OCI-LY7 (cell line): ENCODE measurements around the gene PCYT1A. TPM values are rescaled to one million over a fixed set of nuclear protein-coding genes. Genes with fewer than 3 reads are reported as not detected.

Experiments used
- BruUV-seq: library from RNA; stranded (reverse); fragments of 400-500 nt; replicated peaks from 2 replicates; lab custom pipeline; 2021; lab: Mats Ljungman, UMichigan
- CTCF ChIA-PET: fragments of 300-600 bp; sonication (Branson Sonifier 250); formaldehyde crosslinking; loops from one replicate; lab custom pipeline; 2022; ENCODE audit warnings: antibody characterized with exemption; ENCODE audit not compliant: unreplicated experiment; lab: Charles Lee
- POLR2A ChIA-PET: fragments of 300-600 bp; sonication (Branson Sonifier 250); formaldehyde crosslinking; loops from one replicate; lab custom pipeline; 2022; ENCODE audit warnings: antibody characterized with exemption; lab: Charles Lee
- DNase-seq: peaks from one replicate; pipeline ENCODE4 v3.0.0-alpha.2; 2015; ENCODE audit warnings: low spot score
- H2AFZ ChIP-seq: fragments of 200-600 bp; sonication (generic), shearing (Covaris generic); 2 replicates; pipeline ENCODE4 v1.6.1; 2014; ENCODE audit warnings: mild to moderate bottlenecking, antibody characterized with exemption, low read length, moderate library complexity
- H3K27ac ChIP-seq: fragments of 200-600 bp; sonication (generic); 2 replicates; pipeline ENCODE4 v1.5.1; 2014; ENCODE audit warnings: mixed run types, low read depth, mild to moderate bottlenecking, moderate library complexity, low read length, inconsistent platforms; ENCODE audit not compliant: poor library complexity, severe bottlenecking
- H3K36me3 ChIP-seq: fragments of 200-600 bp; sonication (generic); 2 replicates; pipeline ENCODE4 v1.6.1; 2014; ENCODE audit warnings: mild to moderate bottlenecking, antibody characterized with exemption, low read length, moderate library complexity, mixed read lengths; ENCODE audit not compliant: insufficient read depth
- H3K4me1 ChIP-seq: fragments of 200-600 bp; sonication (generic); 2 replicates; pipeline ENCODE4 v1.5.1; 2014; ENCODE audit warnings: mild to moderate bottlenecking, low read length; ENCODE audit not compliant: insufficient read depth, poor library complexity, severe bottlenecking
- H3K4me2 ChIP-seq: fragments of 200-600 bp; sonication (generic); 2 replicates; pipeline ENCODE4 v1.6.1; 2014; ENCODE audit warnings: mild to moderate bottlenecking, low read length
- H3K4me3 ChIP-seq: fragments of 200-600 bp; sonication (generic); 2 replicates; pipeline ENCODE4 v1.5.1; 2014; ENCODE audit warnings: mild to moderate bottlenecking, low read depth, low read length; ENCODE audit not compliant: poor library complexity, severe bottlenecking
- H3K79me2 ChIP-seq: fragments of 200-600 bp; sonication (generic); 2 replicates; pipeline ENCODE4 v1.6.1; 2016; ENCODE audit warnings: low read depth, mild to moderate bottlenecking, low read length, moderate library complexity, mixed read lengths; ENCODE audit not compliant: insufficient read depth
- H3K9me2 ChIP-seq: fragments of 200-600 bp; sonication (generic); 2 replicates; pipeline ENCODE4 v1.6.1; 2016; ENCODE audit warnings: mild to moderate bottlenecking, low read length, mixed read lengths; ENCODE audit not compliant: insufficient read depth
- H3K9me3 ChIP-seq: fragments of 200-600 bp; sonication (generic); 2 replicates; pipeline ENCODE4 v1.6.1; 2014; ENCODE audit warnings: mild to moderate bottlenecking, mixed run types, low read length, mixed read lengths
- H4K20me1 ChIP-seq: fragments of 200-600 bp; sonication (generic); 2 replicates; pipeline ENCODE4 v1.6.1; 2014; ENCODE audit warnings: mild to moderate bottlenecking, antibody characterized with exemption, low read length, moderate library complexity, mixed read lengths; ENCODE audit not compliant: insufficient read depth
- EZH2phosphoT487 ChIP-seq: fragments of 200-600 bp; sonication (generic); IDR thresholded peaks from 2 replicates; pipeline ENCODE4 v1.6.1; 2018; ENCODE audit warnings: low read depth, borderline replicate concordance, mild to moderate bottlenecking, mixed run types, antibody characterized with exemption, low read length, moderate library complexity, mixed read lengths
- intact Hi-C: fragments of 100-400 bp; cut with micrococcal nuclease; formaldehyde crosslinking; loops from one replicate; pipeline ENCODE4 v1.10.0; 2022; ENCODE audit not compliant: unreplicated experiment
- small RNA-seq: library from RNA; depleted of rRNA; stranded (forward); fragments of <200 nt; gene quantifications from one replicate; pipeline ENCODE3, GENCODE V24; 2014
- total RNA-seq, 2 experiments: library from RNA; depleted of rRNA in 1 of 2; stranded (reverse); fragments of >200 nt in 1 of 2; shearing (Covaris generic) in 1 of 2; gene quantifications; 2 replicates each; pipeline ENCODE4 v1.2.3, GENCODE V29; 2014 to 2022
- TF ChIP-seq, protein P1 (sequence below): fragments of 200-600 bp; sonication (generic); conservative IDR thresholded peaks from 2 replicates; pipeline ENCODE4 v1.5.1; 2014; ENCODE audit warnings: mild to moderate bottlenecking, antibody characterized with exemption, low read length, moderate library complexity, mixed read lengths

PCYT1A gene
- total RNA-seq, 2 experiments from 2014 or later = 21.6 to 27.1 TPM

DNA sequence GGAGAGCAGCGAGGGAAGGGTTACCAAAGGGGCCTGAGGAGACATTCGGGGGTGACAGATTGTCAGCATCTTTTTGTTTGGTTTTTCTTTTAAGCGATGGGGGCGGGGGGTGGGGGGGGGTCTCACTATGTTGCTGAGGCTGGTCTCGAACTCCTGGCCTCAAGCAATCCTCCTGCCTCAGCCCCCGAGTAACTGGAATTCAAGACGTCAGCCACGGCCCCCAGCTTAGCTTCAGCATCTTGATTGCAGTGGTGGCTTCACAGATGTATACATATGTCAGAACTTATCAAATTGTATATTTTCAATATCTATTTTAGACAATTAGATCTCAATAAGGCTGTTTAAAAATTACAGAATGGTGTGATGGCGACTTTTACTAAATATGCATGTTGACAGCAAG lies 107.2 kb downstream of the PCYT1A start:
- Histone ChIP-seq H3K4me2 (peak overlapping the region; percentile 52), H3K4me1 (peaks cover 21% of the 10 kb centered on the region), H2AFZ (peak overlapping the region; percentile 70; the same call in 1 of the 2 replicates), H3K36me3 (no peaks in the 10 kb centered on the region), H4K20me1 (no peaks in the 10 kb centered on the region), H3K27ac (peak overlapping the region; percentile 53), H3K9me2 (no peaks in the 10 kb centered on the region), H3K4me3 (peak overlapping the region; percentile 5), H3K79me2 (no peaks in the 10 kb centered on the region), H3K9me3 (no peaks in the 10 kb centered on the region)
- intact Hi-C loops = no loop called here
- no peak for DNase-seq
- CTCF ChIA-PET = no interaction called here
- POLR2A ChIA-PET = interaction anchor here (3.1 kb wide), 1 partner anchor 107 kb away, joined by 11 read pairs; no protein-coding TSS in a partner anchor
- TF ChIP-seq, protein P1, sequence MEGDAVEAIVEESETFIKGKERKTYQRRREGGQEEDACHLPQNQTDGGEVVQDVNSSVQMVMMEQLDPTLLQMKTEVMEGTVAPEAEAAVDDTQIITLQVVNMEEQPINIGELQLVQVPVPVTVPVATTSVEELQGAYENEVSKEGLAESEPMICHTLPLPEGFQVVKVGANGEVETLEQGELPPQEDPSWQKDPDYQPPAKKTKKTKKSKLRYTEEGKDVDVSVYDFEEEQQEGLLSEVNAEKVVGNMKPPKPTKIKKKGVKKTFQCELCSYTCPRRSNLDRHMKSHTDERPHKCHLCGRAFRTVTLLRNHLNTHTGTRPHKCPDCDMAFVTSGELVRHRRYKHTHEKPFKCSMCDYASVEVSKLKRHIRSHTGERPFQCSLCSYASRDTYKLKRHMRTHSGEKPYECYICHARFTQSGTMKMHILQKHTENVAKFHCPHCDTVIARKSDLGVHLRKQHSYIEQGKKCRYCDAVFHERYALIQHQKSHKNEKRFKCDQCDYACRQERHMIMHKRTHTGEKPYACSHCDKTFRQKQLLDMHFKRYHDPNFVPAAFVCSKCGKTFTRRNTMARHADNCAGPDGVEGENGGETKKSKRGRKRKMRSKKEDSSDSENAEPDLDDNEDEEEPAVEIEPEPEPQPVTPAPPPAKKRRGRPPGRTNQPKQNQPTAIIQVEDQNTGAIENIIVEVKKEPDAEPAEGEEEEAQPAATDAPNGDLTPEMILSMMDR = no peak
- no peak for TF ChIP-seq EZH2phosphoT487
- no TSS peak for BruUV-seq

Small RNA genes lying within 50 kb of the gene (small RNA-seq; reads per million reads assigned to genes)
- gene AC069257.2 = not detected
- not detected for gene RF00019

Other genes with a start within 250 kb of the PCYT1A start
- gene TFRC, start 205.6 kb downstream of the PCYT1A start, total RNA-seq (2014; rRNA removed; shearing (Covaris generic)) = 127 and 129 TPM in 2 replicates
- 160 and 236 TPM in 2 replicates for gene TFRC, start 205.6 kb downstream of the PCYT1A start, total RNA-seq (2022)
- gene ZDHHC19, start 76.3 kb downstream of the PCYT1A start, total RNA-seq (2014; rRNA removed; shearing (Covaris generic)) = not detected in 2 replicates
- not detected in 2 replicates for gene ZDHHC19, start 76.3 kb downstream of the PCYT1A start, total RNA-seq (2022)
- gene SLC51A, start 71.2 kb downstream of the PCYT1A start, total RNA-seq (2014; rRNA removed; shearing (Covaris generic)) = not detected in 2 replicates
- not detected in 2 replicates for gene SLC51A, start 71.2 kb downstream of the PCYT1A start, total RNA-seq (2022)
- gene DYNLT2B, start 30.5 kb upstream of the PCYT1A start, total RNA-seq (2014; rRNA removed; shearing (Covaris generic)) = 17.9 and 18.1 TPM in 2 replicates
- gene DYNLT2B, start 30.5 kb upstream of the PCYT1A start, total RNA-seq (2022) = 21.5 and 25.5 TPM in 2 replicates
- gene TM4SF19, start 50.7 kb upstream of the PCYT1A start, total RNA-seq (2014; rRNA removed; shearing (Covaris generic)) = not detected in 2 replicates
- not detected in 2 replicates for gene TM4SF19, start 50.7 kb upstream of the PCYT1A start, total RNA-seq (2022)
- gene UBXN7, start 144.7 kb upstream of the PCYT1A start, total RNA-seq (2014; rRNA removed; shearing (Covaris generic)) = 12.7 and 28.9 TPM in 2 replicates
- gene UBXN7, start 144.7 kb upstream of the PCYT1A start, total RNA-seq (2022) = 73.4 and 76.6 TPM in 2 replicates
- gene RNF168, start 216.0 kb upstream of the PCYT1A start, total RNA-seq (2014; rRNA removed; shearing (Covaris generic)) = 29.6 and 31.3 TPM in 2 replicates
- gene RNF168, start 216.0 kb upstream of the PCYT1A start, total RNA-seq (2022) = 38.1 and 38.7 TPM in 2 replicates
- not detected in 2 replicates for gene SMCO1, start 227.6 kb upstream of the PCYT1A start, total RNA-seq (2014; rRNA removed; shearing (Covaris generic))
- not detected in 2 replicates for gene SMCO1, start 227.6 kb upstream of the PCYT1A start, total RNA-seq (2022)